HG03045 (cell line): ENCODE results near the gene CEP128.

Experiments used
- ATAC-seq: cut with Tn5 transposase; IDR thresholded peaks from one replicate; pipeline ENCODE4 v1.9.1; 2021; ENCODE audit warnings: mild to moderate bottlenecking, moderate library complexity; ENCODE audit not compliant: unreplicated experiment

The CEP128 gene

GRCh38 chr14:80941241-80942185 is at the start of gene CEP128:
CEP128 (minus strand) TSS chr14:80941738.
- peak; percentile 99 for ATAC-seq

GRCh38 chr14:80988735-80989429 is 47.3 kb upstream of the CEP128 start:
- ATAC-seq = peak; percentile 52

DNA sequence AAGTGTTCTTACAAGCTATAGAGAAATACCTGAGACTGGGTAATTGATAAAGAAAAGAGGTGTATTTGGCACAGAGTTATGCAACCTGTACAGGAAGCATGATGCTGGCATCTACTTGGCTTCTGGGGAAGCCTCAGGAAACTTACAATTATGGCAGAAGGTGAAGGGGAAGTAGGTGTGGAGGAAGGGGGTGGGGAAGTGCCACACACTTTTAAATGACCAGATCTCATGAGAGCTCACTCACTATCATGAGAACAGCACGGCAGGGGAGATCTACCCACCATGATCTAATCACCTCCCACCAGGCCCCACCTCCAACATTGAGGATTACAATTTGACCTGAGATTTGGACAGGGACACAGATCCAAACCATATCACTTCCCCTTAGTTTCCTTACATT is 46.7 kb upstream of the CEP128 start:
- ATAC-seq = no peak

DNA sequence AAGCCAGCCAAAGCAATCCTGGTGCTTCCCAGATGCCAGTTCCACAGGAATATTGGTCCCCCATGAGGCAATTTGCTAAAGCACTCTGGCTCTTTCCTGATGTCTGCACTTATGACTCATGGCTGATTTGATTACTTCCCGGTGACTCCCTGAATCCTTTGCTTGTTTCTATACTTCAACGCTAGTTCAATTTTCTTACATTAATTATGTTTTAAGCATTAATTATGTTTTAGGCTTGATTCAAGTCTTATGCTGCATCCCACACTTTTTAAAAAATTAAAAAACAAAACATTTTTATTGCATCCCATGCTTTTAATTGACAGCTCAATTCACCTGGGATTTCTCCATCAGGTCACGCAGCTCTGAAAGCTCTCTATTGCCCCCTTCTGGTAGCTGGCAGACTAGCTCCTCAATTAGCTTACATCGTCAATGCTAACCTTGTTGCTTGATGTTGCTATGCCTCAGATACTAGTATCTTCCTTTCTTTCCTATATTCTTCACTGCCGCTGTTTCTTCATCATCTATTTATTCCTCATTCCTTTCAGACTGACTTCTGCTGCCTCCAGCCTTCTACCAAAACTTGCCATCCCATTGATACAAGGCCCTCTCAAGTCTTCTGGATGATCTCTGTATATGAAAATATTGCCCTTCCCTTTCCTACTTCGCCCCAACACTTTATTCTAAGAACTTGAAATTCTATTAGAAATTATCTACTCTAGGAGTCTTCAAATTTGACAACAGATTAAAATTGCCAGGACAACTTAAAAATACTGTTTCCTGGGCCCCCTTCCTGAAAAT is 45.9 kb upstream of the CEP128 start:
- peak; percentile 79 for ATAC-seq

DNA sequence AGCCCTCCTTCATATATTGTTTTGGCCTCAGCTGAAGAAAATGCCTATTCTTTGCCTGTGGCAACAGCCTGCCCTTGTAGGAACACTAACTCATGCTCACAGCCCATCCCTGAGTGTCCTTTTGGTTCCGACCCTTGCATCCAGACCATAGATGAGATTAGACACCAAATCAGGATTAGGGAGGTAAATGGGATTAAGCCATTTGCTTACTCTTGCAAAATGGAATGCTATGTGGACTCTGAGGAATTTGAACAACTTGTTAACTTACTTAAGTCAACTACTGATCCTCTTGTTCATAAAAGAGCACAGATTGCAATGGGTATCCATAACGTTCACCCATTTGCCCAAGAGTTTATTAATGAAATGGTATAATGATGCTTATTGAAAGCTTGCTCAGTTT is 41.2 kb upstream of the CEP128 start:
- no peak for ATAC-seq

DNA sequence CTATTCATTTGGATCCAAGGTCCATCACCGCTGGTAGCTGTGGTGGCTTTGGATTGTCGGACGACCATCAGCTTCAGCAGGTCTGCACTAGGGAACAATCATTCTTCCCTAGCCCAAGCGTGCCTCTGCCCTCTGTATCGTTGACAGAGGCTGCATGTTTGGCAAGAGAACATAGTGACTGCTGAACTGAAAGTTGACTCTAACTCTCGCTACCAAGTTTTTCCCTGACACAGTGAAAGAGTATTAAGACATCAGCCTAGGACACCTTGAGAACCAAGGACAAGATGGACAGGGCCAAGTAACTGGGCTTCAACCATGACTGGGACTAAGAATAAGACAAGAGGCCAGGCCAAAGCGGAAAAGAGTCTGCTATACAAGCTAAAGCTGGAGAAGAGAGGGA is 40.1 kb upstream of the CEP128 start:
- no peak for ATAC-seq

GRCh38 chr14:80981156-80981555 is 39.6 kb upstream of the CEP128 start:
- ATAC-seq = no peak

DNA sequence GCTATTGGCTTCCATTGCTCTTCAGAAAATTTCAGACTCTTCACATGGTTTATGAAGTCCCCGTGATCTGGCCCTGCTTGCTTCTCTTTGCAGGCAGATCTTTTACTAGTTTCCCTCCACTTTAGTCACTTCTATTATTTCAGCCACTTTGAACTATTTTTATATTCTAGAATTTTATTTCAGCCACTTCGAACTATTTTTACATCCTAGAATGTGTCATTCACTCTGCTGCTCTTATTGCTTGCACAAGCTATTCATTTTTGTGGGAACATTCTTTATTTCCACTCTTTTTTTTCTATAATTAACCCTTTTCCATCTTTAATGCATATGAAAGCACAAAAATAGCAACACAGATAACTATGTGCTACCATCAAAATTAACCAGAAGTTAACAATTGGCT is 38.4 kb upstream of the CEP128 start:
- no peak for ATAC-seq

- no peak for ATAC-seq
Observed at GRCh38 chr14:80978403-80978802, 36.9 kb upstream of the CEP128 start.

GRCh38 chr14:80977221-80977620 is 35.7 kb upstream of the CEP128 start:
- ATAC-seq = no peak

GRCh38 chr14:80974679-80975078 is 33.1 kb upstream of the CEP128 start:
- ATAC-seq = no peak

DNA sequence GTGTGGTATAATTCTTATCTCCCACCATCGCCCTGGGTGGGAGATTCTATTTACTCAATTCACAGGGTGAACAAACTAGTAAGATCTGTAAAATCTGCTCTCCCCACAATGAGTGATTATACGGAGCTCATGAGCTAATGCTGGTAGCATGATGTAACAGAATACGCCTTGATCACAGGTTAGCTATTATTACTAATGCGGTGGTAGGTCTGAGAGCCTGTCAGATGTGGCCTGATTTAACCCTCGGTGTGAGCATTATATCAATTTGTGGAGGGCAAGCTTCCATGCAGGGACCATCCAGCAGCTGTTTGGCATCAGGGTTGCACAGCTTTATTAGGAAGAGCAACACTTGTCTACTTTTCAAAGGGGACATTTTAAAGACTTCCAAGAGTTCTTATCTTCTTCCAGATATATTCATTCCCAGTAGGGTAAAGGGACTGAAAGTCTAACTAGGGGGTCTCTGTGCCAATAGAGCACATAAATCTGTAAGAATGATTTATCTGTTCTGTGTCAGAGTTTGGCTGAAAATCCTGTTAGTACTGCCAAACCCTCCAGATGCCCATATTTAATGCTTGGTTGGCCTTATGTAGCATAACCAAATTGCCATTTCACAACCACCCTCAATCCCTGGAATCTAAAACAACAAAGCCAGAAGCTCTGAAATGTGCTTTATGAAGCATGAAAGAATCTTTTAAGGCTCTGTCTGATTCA is 32.5 kb upstream of the CEP128 start:
- no peak for ATAC-seq

GRCh38 chr14:80965037-80965436 is 23.5 kb upstream of the CEP128 start:
- ATAC-seq = no peak

DNA sequence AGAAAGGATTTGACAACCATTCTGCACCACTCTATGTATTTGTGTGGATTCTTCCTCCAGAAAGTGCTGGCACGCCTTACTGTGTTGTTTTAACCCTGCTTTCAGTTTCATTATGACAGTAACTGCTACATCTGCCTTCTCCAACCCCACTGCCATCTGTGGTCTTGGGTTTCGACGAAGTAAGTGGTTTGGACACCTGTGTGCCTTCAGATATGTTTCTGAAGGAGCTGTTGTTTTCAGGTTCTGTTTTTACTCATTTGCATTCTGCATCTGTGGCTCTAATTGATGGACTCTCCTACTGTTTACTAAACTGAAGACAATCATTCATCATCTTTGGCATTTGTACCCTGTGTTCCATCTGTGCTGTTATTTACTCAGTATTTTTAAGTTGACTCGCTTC is 18.0 kb upstream of the CEP128 start:
- peak; percentile 97 for ATAC-seq

GRCh38 chr14:80958939-80959338 is 17.4 kb upstream of the CEP128 start:
- no peak for ATAC-seq

DNA sequence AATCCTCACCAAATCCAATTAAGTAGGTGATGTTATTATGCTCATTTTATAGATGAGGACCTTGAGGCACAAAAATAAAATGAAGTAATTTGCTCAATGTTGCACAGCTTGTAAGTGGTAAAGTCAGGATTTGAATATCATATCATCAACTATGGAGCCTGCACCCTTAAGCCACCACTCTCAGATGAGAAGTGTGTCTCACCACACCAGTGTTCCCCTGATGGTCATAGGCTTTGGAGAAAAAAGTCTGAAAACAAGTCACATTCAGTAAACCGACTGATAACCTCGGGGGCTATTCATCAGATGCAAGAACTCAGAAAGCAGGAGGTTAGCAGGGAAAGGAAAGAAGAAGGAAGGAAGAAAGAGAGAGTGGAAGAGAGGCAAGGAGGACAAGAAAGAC is 16.7 kb upstream of the CEP128 start:
- ATAC-seq = no peak

- ATAC-seq = no peak
Observed at GRCh38 chr14:80957613-80958012, 16.1 kb upstream of the CEP128 start.

DNA sequence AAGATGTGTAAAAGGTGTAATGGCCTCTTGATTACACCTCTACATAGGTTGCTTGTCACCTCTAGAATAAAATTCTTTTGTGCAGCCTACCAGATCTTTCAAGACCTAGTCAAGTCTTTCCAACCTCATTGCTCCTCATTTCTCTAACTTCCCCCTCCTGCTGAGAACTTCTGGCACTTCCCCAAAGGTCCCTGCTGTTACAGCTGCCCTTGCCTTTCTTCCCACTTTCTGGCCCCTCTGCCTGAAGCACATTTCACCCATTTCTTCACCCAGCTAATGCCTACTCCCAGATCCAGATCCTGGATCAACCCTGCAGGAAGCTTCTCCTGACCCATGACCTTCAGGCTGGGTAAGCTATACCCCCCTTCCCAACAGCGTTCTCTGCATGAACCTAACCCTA is 15.4 kb upstream of the CEP128 start:
- no peak for ATAC-seq

- no peak for ATAC-seq
Observed at GRCh38 chr14:80956102-80956501, 14.6 kb upstream of the CEP128 start.

DNA sequence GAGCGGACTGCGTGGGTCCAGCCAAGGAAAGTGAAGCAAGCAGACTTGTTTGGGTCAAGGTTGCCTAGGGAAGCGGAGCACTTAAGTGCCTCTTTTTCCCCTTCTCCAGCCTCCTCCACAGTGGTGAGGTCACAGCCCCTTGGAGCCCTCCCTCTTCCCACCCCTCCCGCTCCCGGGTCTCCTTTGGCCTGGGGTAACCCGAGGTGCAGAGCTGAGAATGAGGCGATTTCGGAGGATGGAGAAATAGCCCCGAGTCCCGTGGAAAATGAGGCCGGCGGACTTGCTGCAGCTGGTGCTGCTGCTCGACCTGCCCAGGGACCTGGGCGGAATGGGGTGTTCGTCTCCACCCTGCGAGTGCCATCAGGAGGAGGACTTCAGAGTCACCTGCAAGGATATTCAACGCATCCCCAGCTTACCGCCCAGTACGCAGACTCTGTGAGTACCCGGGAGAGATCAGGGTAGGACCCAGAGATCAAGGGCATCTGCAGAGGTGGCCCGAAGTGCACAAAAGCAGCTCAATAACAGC is 13.9 kb upstream of the CEP128 start, which contains the start of gene TSHR:
TSS of gene TSHR (plus strand) at position 206 of the 526 bp plus-strand sequence. CDS start at position 266, 60 bp downstream.
- ATAC-seq = no peak
